Body of pancreas (tissue), 4 donors: ENCODE measurements around the gene PTGFRN. TPM values are rescaled to one million over a fixed set of nuclear protein-coding genes. Genes with fewer than 3 reads are reported as not detected.

Experiments used
- ATAC-seq: fragments of 150-250 bp; one replicate; pipeline ENCODE4 v1.9.1; 2016
- DNase-seq, 4 donors: peaks; one replicate each; pipeline ENCODE4 v3.0.0-alpha.2; 2019
- H3K27ac ChIP-seq, 4 donors: fragments of 200-600 bp; sonication (generic); 1 replicate in 3 of 4; 2 replicates in 1 of 4; pipeline versions ENCODE4 v1.5.1 to v1.6.1; 2016 to 2019; ENCODE audit warnings: mild to moderate bottlenecking in 1 of 4, mixed read lengths in 1 of 4, moderate library complexity in 1 of 4
- H3K27me3 ChIP-seq, 2 donors: fragments of 200-600 bp; sonication (generic); one replicate each; pipeline ENCODE4 v1.6.0; 2016; ENCODE audit warnings: mild to moderate bottlenecking in 1 of 2
- H3K36me3 ChIP-seq, 2 donors: fragments of 200-600 bp; sonication (generic); replicated peaks in 1 of 2; 2 replicates each; pipeline ENCODE4 v1.5.1; 2016; ENCODE audit warnings: low read depth in 2 of 2; ENCODE audit not compliant: insufficient read depth in 1 of 2
- H3K4me1 ChIP-seq: fragments of 200-600 bp; sonication (generic); one replicate; pipeline ENCODE4 v1.6.0; 2016
- H3K4me3 ChIP-seq, 2 donors: fragments of 200-600 bp; sonication (generic); 1 replicate in 1 of 2; 2 replicates in 1 of 2; pipeline ENCODE4 v1.5.1; 2016 to 2019
- H3K9me3 ChIP-seq, 3 donors: fragments of 200-600 bp; sonication (generic); 1 replicate in 2 of 3; 2 replicates in 1 of 3; pipeline ENCODE4 v1.5.1; 2016
- CTCF ChIP-seq, 7 experiments: fragments of 450-650 bp in 4 of 7; fragments of 200-600 bp in 3 of 7; sonication (generic) in 3 of 7; IDR thresholded peaks; one replicate each; pipeline ENCODE4 v1.5.1; 2016 to 2019; ENCODE audit warnings: antibody characterized with exemption in 7 of 7
- POLR2A ChIP-seq, 3 donors: fragments of 450-650 bp; IDR thresholded peaks; one replicate each; pipeline ENCODE4 v1.6.1; 2016; ENCODE audit warnings: antibody characterized with exemption in 3 of 3, mild to moderate bottlenecking in 2 of 3
- WGBS, 2 donors: methylation state at CpG; one replicate each; pipeline ENCODE4 v1.1.5; 2017; 5-methylcytosine and 5-hydroxymethylcytosine counted together
- intact Hi-C: fragments of 100-400 bp; cut with DNase I; formaldehyde crosslinking; loops from one replicate; pipeline ENCODE4 v1.15.1; 2023
- total RNA-seq, 2 donors: library from RNA; depleted of rRNA; stranded (reverse); fragments of >200 nt; gene quantifications; one replicate each; pipeline ENCODE4 v1.1.0, GENCODE V29; 2016

PTGFRN gene
- total RNA-seq, 2 donors from 2014 or later, result 35.0 to 76.8 TPM

DNA sequence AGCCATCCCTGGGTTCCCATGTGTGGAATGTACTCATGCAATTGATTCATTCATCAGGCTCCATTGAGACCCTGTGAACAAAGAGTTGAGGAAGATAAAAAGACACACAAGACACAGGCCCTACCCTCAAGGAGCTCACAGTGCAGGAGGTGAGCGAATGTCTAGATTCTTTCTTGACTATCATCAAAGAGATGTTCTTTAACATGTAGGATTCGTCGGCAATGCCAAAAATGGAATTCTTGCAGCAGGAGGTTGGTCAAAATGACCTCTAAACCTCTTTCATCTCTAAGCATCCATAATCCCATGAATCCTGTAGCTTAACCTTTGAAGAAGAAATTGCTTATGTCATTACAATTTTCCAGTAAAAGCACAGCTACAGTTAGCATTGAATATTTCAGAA lies 122.5 kb downstream of the PTGFRN start:
- H3K27ac ChIP-seq, result no peak overlapping the region
- ATAC-seq, result no peak
- no peak overlapping the region for H3K4me3 ChIP-seq
- H3K27me3 ChIP-seq, result no peaks in the 10 kb centered on the region
- no peaks in the 10 kb centered on the region for H3K9me3 ChIP-seq
- intact Hi-C loops, result no loop called here
- no peaks in the 10 kb centered on the region for H3K4me1 ChIP-seq
- DNase-seq, result no peak
- no peak for TF ChIP-seq POLR2A (IDR thresholded peaks at IDR 0.05)
- no peak for TF ChIP-seq CTCF (IDR thresholded peaks at IDR 0.05)
- no peaks in the 10 kb centered on the region for H3K36me3 ChIP-seq
- WGBS, 2 donors, result 95 to 98% methylated on average over 3 of the region's 3 CpGs

DNA sequence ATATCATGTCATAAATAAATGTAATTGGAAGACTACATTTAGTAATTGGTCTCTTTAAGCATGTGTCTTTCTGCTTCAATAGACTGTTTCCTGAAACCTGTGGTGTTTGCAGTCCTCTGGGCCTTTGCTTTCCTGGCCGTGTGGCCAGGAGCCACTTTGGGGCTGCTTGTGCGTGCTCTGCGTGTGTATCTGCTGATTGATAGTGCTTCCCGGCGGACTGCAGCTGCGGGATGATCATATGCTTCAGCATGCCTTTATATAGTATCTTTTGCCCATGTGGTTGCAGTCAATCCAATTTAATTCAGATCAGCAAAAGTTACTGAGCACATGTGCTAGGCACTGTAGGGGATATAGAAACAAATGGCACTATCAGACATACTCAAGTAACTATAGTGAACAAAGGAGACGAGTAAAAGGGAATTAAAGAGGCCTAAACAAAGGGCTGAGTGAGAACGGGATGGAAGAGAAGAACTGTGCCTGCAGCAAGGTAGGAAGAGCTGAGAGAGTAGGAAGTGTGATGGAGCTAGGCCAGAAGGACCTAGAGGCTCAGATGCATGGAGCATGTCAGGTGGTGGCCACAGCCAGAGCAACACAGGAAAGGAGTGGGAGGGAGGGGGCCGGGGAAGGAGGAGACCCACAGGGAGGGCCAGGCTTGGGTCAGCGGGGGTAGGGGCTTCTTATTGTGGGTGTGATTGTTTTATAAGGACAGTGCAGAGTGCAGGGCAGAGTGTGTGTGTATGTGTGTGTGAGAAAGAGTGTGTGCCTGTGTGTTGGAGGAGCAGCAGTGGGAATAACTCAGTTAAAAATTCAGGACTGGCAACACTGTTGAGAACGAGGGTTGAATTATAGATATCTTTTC lies 123.2 kb downstream of the PTGFRN start:
- no peak for ATAC-seq
- intact Hi-C loops, result no loop called here
- 81 to 88% methylated on average over 11 of the region's 11 CpGs for WGBS, 2 donors

GRCh38 chr1:117033772-117034171 lies 124.1 kb downstream of the PTGFRN start:
- Histone ChIP-seq H3K4me3 (no peak overlapping the region), H3K4me1 (no peaks in the 10 kb centered on the region), H3K9me3 (no peaks in the 10 kb centered on the region), H3K27me3 (no peaks in the 10 kb centered on the region), H3K36me3 (no peaks in the 10 kb centered on the region), H3K27ac (no peak overlapping the region)
- TF ChIP-seq POLR2A (IDR thresholded peaks at IDR 0.05) (no peak), CTCF (IDR thresholded peaks at IDR 0.05) (no peak)
- intact Hi-C loops, result no loop called here
- DNase-seq (no peak), ATAC-seq (no peak)
- 78 to 81% methylated on average over 7 of the region's 7 CpGs for WGBS, 2 donors

More for the DNA sequence above, 123.2 kb downstream of the PTGFRN start:
- H3K27me3 ChIP-seq, result no peaks in the 10 kb centered on the region
- no peak for DNase-seq
- H3K36me3 ChIP-seq, result no peaks in the 10 kb centered on the region
- TF ChIP-seq CTCF (IDR thresholded peaks at IDR 0.05) (no peak), POLR2A (IDR thresholded peaks at IDR 0.05) (no peak)
- H3K27ac ChIP-seq, result no peak overlapping the region
- no peak overlapping the region for H3K4me3 ChIP-seq
- no peaks in the 10 kb centered on the region for H3K9me3 ChIP-seq
- H3K4me1 ChIP-seq, result no peaks in the 10 kb centered on the region

DNA sequence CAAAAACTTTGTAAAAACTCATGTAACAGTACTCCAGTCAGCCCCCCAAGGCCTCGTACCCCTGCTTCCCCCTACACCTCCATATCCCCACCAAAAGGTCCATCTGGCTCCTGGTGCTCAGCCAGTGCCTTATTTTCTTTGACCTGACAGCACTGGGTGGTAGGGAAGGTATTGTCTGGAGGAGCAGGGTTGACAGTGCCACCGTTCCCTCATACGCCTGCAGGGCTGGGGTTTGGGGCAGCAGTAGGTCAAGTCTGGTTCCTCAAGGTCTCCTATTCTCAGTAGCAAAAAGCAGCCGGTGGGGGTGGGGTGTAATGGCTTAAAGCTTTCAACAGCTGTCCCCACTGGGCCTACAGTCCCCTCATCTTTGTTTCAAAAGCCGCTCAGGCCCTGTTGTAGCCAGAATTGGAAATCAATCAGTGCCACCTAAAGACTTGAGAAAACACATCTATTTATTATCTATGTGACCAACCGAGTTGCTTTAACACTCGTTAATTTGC lies 125.1 kb downstream of the PTGFRN start:
- intact Hi-C loops, result no loop called here
- WGBS, 2 donors, result 80 to 88% methylated on average over 6 to 7 of the region's 7 CpGs
- H3K4me1 ChIP-seq, result no peaks in the 10 kb centered on the region
- TF ChIP-seq POLR2A (IDR thresholded peaks at IDR 0.05) (no peak), CTCF (IDR thresholded peaks at IDR 0.05) (no peak)
- no peaks in the 10 kb centered on the region for H3K27me3 ChIP-seq
- no peak overlapping the region for H3K4me3 ChIP-seq
- H3K9me3 ChIP-seq, result no peaks in the 10 kb centered on the region
- no peaks in the 10 kb centered on the region for H3K36me3 ChIP-seq
- DNase-seq (no peak), ATAC-seq (no peak)
- no peak overlapping the region for H3K27ac ChIP-seq
